Neural crest cell (in vitro differentiated cells): Measurements from ENCODE around the gene MOCOS. TPM values are rescaled to one million over a fixed set of nuclear protein-coding genes. Genes with fewer than 3 reads are reported as not detected.

Experiments used
- DNase-seq: peaks from one replicate; pipeline ENCODE4 v3.0.0; 2021; ENCODE audit warnings: low read depth, mixed read lengths, low spot score
- H3K27ac Mint-ChIP-seq: one replicate; pipeline ENCODE4 v1.8.0; 2021; ENCODE audit warnings: mild to moderate bottlenecking, mixed read lengths; ENCODE audit not compliant: unreplicated experiment
- H3K27me3 Mint-ChIP-seq: 2 replicates; pipeline ENCODE4 v1.8.0; 2021; ENCODE audit warnings: low read depth, mild to moderate bottlenecking, mixed read lengths
- H3K36me3 Mint-ChIP-seq: 2 replicates; pipeline ENCODE4 v1.8.0; 2021; ENCODE audit warnings: low read depth, mild to moderate bottlenecking, mixed read lengths
- H3K4me1 Mint-ChIP-seq: 2 replicates; pipeline ENCODE4 v1.8.0; 2021; ENCODE audit warnings: mixed read lengths
- H3K4me3 Mint-ChIP-seq: one replicate; pipeline ENCODE4 v1.8.0; 2021; ENCODE audit warnings: mild to moderate bottlenecking, mixed read lengths
- H3K9me3 Mint-ChIP-seq: 2 replicates; pipeline ENCODE4 v1.8.0; 2021; ENCODE audit warnings: mixed read lengths
- CTCF ChIP-seq: fragments of 200-600 bp; sonication (generic); conservative IDR thresholded peaks from 2 replicates; pipeline ENCODE4 v1.5.0; 2021; ENCODE audit warnings: antibody characterized with exemption, mild to moderate bottlenecking
- total RNA-seq: library from RNA; stranded (reverse); gene quantifications from 2 replicates; pipeline ENCODE4 v1.2.1, GENCODE V29; 2021

MOCOS gene
- total RNA-seq, 1 donor from 2014 or later: 2.6 TPM

GRCh38 chr18:36189486-36189885, 2.2 kb downstream of the MOCOS start:
- H3K9me3 Mint-ChIP-seq: no peaks in the 10 kb centered on the region
- peaks cover 15% of the 10 kb centered on the region for H3K4me1 Mint-ChIP-seq
- H3K27me3 Mint-ChIP-seq: peaks cover 55% of the 10 kb centered on the region
- H3K36me3 Mint-ChIP-seq: no peaks in the 10 kb centered on the region
- peak overlapping the region; percentile 84 for H3K4me3 Mint-ChIP-seq
- no peak overlapping the region for H3K27ac Mint-ChIP-seq
- no peak for DNase-seq
- no peak for TF ChIP-seq CTCF

GRCh38 chr18:36191286-36191685, 4.0 kb downstream of the MOCOS start:
- peaks cover 37% of the 10 kb centered on the region for H3K27me3 Mint-ChIP-seq
- no peaks in the 10 kb centered on the region for H3K9me3 Mint-ChIP-seq
- H3K27ac Mint-ChIP-seq: no peak overlapping the region
- TF ChIP-seq CTCF: no peak
- H3K4me3 Mint-ChIP-seq: no peak overlapping the region
- peaks cover 15% of the 10 kb centered on the region for H3K4me1 Mint-ChIP-seq
- no peaks in the 10 kb centered on the region for H3K36me3 Mint-ChIP-seq
- DNase-seq: no peak

- peaks cover 15% of the 10 kb centered on the region for H3K4me1 Mint-ChIP-seq
- H3K27me3 Mint-ChIP-seq: peaks cover 33% of the 10 kb centered on the region
- H3K4me3 Mint-ChIP-seq: no peak overlapping the region
- no peaks in the 10 kb centered on the region for H3K9me3 Mint-ChIP-seq
- TF ChIP-seq CTCF: no peak
- no peaks in the 10 kb centered on the region for H3K36me3 Mint-ChIP-seq
- H3K27ac Mint-ChIP-seq: no peak overlapping the region
- DNase-seq: no peak
These were observed 4.4 kb downstream of the MOCOS start for GRCh38 chr18:36191711-36192110.

- no peaks in the 10 kb centered on the region for H3K36me3 Mint-ChIP-seq
- no peak overlapping the region for H3K4me3 Mint-ChIP-seq
- no peak for TF ChIP-seq CTCF
- no peaks in the 10 kb centered on the region for H3K9me3 Mint-ChIP-seq
- DNase-seq: no peak
- no peaks in the 10 kb centered on the region for H3K4me1 Mint-ChIP-seq
- H3K27me3 Mint-ChIP-seq: peaks cover 7% of the 10 kb centered on the region
- no peak overlapping the region for H3K27ac Mint-ChIP-seq
These were observed 7.5 kb downstream of the MOCOS start for GRCh38 chr18:36194600-36195315.

GRCh38 chr18:36195427-36196122, 8.3 kb downstream of the MOCOS start:
- H3K9me3 Mint-ChIP-seq: no peaks in the 10 kb centered on the region
- no peaks in the 10 kb centered on the region for H3K36me3 Mint-ChIP-seq
- DNase-seq: no peak
- TF ChIP-seq CTCF: no peak
- H3K27me3 Mint-ChIP-seq: peaks cover 3% of the 10 kb centered on the region
- no peaks in the 10 kb centered on the region for H3K4me1 Mint-ChIP-seq
- H3K4me3 Mint-ChIP-seq: no peak overlapping the region
- no peak overlapping the region for H3K27ac Mint-ChIP-seq
